NOMO-1 treated with DMSO at 0.1 percent for 48 hours (cell line): Measurements from ENCODE around the gene SCN1B.

ENCODE experiments used
- DNase-seq: peaks from one replicate; lab custom pipeline; 2025; ENCODE audit not compliant: unreplicated experiment; lab: John Stamatoyannopoulos, UW

The SCN1B gene

DNA sequence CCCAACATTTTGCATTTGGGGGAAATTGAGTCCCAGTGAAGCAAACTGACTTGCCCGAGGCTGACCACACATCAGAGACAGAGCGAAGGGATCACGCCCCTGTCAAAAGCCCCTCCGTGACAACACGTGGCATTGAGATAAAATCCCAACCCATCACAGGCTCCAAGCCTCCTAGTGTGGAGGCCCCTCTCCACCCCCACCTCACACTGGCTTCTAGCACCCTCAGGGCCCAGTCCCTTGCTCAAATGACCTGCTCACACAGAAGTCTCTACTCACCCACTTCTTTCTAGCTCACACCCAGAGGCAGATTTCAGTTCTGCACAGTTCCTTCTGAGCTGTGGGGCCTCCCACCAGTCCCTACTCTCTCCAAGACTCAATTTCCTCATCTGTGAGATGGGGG is 21.5 kb downstream of the SCN1B start:
- no peak for DNase-seq

DNA sequence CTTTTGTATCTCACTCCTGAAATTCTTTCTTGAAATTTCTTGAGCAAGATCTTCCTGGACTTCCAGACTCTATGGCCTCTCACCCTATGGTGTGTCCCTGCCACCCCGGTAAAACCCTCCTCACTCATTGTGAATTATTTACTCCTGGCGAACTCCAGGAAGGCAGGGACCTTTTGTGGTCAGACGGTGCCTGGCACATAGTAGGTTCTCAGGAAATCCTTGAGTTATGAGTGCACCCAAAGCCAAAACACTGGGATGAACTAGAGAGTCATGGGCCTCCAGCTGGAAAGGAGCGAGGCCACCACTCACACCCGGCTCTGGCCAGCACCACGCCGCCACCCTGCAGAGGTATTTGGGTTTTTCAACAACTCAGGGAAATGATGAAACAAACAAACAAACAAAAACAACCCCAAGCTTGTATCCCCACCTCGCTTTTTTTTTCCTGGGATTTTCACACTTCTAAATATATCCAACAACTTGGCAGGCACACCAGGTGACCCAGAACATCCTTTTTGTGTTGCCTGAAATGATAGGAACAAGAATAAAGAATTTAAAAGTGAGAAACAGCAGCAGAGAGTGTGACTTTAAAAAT is 22.4 kb downstream of the SCN1B start:
- DNase-seq, result no peak

DNA sequence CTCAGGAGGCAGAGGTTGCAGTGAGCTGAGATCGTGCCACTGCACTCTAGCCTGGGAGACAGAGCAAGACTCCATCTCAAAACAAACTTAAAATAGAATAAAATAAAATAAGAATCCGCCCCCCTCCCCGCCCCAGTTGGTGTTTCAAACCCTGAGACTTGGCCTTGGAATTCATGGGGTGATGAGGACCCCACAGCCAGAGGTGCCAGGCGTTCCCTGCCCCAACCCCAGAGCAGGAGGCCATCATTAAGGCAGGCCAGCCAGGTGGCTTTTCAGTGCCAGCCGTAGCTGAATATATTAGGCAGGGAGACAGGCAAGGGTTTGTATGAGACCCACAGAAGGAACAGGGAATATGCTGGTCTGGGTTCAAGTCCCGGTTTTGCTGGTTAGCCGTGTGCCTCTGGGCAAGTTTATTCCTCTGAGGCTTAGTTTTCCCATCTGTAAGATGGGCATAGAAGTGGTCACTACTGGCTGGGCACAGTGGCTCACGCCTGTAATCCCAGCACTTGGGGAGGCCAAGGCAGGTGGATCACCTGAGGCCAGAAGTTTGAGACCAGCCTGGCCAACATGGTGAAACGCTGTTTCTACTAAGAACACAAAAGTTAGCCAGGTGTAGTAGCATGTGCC is 23.5 kb downstream of the SCN1B start:
- DNase-seq, result no peak

DNA sequence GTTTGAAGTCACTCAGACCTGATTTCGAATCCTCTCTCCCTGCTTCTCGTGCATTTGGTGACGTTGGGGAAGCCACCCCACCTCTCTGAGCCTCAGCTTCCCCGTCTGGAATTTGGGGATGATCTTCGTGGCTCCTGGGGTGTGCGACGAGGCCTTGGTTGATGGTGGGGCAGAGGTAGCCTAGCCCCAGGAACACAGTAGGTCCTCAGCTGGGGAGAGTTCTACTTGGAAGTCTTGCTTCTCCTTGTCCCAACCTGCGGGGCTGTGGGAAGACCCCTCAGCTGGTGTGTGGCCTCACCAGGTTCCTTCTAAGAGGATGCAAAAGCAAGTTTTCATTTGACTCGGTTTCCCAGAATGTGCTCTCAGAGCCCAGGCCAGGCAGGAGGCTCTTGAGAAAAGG is 24.4 kb downstream of the SCN1B start:
- DNase-seq, result no peak

DNA sequence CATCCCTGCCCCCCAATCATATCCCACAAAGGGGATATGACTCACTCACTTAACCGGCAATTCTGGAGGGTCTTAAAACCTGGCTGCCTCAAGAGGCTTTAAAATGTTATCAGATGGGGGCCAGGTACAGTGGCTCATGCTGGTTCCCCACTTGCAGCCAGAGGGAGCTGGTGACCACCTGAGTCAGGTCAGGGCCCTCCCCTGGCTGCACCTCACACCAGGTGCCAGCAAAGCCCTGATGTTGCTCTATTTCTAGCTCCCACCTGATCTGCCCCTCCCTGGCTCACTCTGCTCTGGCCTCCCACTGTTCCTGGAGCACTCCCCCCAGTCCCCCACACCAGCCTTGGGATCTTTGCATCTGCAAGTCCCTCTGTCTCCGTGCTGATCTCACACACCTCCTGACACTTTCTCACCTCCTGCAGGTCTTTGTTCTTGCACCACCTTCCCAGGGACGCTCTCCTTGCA is 25.5 kb downstream of the SCN1B start:
- DNase-seq, result no peak

DNA sequence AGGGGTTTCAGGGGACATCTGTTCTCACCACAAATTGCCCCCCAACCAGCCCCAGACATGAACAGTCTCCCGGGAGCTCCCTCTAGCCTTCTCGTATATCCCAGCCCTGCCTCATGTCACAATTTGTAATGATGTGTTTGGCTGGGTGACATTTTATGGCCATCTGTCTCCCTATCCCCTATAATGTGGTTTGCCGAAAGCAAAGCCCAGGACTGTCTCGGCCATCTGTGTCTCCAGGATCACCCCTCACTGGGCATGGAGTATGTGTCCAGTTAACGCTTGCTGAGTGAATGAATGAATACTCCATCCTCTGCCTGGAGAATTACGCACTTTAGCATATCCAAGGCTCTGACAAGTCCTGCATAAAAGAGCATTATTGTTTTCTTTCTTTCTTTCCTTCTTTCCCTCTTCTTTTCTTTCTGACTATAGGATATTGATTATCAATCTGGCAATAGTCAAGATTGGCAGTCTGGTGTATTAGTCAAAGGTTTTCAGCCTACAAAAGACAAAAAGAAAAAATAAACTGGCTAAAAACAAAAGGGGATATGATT is 26.3 kb downstream of the SCN1B start:
- no peak for DNase-seq

DNA sequence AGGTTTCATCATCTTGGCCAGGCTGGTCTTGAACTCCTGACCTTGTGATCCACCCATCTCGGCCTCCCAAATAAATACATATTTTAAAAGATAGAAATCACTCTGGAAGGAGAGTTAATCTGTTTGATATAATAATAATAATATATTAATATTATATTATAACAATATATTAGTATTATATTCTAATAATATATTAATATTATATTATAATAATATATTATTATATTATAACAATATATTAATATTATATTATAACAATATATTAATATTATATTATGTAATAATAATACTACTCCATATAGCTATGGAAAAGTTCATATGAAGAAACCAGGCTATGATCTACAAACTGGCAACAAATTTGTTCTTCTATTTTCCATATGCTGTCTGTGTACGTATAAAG is 28.1 kb downstream of the SCN1B start:
- no peak for DNase-seq

DNA sequence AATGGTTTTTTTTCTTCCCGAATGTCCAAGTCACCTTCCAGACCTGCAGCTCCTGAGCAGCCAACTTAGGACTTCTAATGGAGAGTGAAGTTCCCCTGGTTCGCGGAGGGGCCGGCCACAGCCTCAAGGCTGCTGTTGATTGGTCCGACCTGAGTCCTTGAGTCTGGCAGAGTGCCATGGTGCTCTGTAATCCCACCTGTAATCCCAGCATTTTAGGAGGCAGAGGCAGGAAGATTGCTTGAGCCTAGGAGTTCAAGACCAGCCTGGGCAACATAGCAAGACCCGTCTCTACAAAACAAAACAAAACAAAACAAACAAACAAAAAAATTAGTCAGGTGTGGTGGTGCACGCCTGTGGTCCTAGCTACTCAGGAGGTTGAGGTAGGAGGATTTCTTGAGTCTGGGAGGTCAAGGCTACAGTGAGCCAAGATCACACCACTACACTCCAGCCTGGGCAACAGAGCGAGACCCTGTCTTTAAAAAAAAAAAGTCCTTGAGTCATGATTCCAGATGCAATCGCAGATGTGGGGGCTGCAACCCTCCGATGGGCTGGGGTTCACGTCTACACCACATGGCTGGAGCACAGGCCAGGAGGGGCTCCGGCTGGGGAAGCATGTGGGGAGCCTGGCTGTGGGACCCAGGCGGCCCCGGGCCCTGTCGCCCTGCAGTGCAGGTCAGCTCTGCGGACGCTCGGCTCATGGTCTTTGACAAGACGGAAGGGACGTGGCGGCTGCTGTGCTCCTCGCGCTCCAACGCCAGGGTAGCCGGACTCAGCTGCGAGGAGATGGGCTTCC is 28.9 kb downstream of the SCN1B start:
- no peak for DNase-seq

DNA sequence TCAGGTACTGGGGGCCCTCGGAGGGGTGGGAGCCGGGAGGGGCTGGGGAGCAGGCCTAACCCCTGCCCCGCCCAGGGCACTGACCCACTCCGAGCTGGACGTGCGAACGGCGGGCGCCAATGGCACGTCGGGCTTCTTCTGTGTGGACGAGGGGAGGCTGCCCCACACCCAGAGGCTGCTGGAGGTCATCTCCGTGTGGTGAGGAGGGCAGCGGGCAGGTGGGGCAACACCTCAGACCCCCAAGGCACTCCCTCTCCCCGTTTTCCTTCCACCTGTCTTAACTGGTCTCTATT is 29.5 kb downstream of the SCN1B start:
- DNase-seq, result no peak

DNA sequence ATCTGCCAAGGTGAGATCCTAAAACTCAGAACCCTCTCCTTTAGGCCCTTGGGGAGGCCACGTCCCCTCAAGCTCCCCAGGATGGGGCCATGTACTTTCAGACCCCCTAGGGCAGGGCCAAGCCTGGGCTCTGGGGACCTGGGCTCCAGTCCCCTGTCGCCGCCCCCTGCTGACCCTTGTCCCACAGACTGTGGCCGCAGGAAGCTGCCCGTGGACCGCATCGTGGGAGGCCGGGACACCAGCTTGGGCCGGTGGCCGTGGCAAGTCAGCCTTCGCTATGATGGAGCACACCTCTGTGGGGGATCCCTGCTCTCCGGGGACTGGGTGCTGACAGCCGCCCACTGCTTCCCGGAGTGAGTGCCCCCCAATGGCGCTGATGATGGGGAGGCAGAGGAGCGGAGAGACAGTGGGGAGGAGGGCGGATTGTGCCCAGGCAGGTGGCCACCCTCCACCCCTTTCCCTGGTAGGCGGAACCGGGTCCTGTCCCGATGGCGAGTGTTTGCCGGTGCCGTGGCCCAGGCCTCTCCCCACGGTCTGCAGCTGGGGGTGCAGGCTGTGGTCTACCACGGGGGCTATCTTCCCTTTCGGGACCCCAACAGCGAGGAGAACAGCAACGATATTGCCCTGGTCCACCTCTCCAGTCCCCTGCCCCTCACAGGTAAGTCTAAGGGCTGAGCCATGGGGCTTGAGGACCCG is 30.0 kb downstream of the SCN1B start:
- no peak for DNase-seq

DNA sequence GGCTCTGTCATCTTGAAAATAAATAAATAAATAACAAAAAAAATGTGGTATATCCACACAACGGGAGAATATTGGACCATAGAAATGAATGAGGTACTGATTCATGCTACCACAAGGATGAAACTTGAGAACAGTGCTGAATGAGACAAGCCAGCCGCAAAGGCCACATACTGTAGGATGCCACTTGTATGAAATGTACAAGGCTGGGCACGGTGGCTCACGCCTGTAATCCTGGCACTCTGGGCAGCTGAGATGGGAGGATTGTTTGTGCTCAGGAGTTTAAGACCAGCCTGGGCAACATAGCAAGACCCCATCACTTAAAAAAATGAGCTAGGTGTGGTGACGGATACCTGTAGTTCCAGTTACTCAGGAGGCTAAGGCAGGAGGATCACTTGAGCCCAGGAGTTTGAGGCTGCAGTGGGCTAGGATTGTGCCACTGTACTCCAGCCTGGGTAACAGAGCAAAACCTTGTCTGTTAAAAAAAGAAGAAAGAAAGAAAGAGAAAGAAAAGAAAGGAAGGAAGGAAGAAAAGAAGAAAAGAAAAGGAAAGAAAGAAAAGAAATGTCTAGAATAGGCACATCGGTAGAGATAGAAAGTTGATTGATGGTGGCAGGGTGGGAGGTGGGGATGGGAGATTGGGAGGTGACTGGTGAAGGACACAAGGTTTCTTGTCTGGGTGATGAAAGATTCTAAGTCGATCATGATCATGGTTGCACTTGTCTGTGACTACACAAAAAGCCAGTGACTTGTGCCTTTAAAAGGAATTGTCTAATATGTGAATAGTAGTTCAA is 31.5 kb downstream of the SCN1B start:
- DNase-seq, result no peak

DNA sequence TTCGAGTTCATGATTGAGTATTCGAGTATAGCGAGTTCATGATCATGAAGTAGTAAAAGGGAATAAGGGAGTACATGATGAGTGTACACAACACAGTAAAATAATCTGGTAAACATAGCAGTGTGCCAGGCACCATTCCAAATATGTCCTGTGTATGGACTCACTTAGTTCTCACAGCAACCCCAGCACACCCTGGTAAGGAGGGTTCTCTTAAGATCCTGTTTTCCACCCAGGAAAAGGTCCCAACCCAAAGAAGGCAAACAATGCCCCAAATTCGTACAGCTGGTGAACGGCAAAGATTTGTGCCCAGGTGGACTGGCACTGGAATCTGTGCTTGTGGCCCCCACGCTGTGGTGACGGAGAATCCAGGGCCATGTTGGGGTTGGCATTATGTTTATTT is 32.7 kb downstream of the SCN1B start:
- DNase-seq, result no peak

DNA sequence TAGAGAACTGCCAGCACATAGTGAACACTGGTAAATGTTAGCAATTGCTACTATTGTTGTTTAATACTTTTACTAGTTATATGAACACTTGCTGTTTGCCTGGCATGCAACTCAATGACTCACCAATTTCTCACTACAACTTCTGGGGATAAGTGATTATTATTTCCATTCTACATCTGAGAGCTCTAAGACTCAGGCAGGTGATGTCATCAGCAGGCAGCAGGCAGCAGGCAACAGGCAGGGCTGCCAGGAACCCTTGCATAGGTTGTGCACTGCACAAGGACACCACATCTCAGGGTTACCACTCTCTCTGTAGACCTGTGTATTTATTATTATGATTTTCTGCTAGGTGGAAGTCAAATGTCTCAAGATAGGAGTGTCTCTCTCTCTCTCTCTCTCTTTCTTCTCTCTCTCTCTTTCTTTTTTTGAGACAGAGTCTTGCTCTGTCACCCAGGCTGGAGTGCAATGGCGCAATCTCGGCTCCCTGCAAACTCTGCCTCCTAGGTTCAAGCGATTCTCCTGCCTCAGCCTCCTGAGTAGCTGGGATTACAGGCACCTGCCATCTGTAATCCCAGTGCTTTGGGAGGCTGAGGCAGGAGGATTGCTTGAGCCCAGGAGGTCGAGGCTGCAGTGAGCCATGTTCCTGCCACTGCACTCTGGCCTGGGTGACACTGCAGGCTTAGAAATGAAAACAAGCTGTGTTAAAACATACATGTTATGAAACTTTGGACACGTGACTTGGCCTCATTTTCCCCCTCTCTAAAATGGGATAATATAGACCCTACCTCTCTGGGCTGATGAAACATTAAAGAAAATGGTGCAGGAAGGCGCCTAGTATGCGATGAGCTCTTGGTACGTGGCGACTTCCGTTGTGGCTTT is 33.9 kb downstream of the SCN1B start:
- peak; percentile 2 for DNase-seq

DNA sequence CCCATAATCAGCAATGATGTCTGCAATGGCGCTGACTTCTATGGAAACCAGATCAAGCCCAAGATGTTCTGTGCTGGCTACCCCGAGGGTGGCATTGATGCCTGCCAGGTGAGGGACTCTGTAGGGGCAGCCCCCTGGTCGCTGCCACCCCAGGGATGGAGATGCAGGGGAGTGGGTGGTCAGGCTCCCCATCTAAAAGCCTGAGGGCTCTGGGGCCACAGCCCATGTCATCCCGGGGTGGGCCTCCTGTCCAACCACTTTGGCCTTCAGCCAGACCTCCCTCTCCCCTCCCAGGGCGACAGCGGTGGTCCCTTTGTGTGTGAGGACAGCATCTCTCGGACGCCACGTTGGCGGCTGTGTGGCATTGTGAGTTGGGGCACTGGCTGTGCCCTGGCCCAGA is 35.3 kb downstream of the SCN1B start:
- DNase-seq, result no peak

DNA sequence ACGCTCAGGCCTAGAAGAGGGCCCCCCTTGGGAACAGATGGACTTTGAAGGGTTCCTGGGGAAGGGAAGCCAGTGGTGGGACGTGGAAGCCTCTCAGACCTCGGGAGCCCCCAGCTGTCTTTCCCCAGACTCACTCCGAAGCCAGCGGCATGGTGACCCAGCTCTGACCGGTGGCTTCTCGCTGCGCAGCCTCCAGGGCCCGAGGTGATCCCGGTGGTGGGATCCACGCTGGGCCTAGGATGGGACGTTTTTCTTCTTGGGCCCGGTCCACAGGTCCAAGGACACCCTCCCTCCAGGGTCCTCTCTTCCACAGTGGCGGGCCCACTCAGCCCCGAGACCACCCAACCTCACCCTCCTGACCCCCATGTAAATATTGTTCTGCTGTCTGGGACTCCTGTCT is 35.9 kb downstream of the SCN1B start:
- no peak for DNase-seq

DNA sequence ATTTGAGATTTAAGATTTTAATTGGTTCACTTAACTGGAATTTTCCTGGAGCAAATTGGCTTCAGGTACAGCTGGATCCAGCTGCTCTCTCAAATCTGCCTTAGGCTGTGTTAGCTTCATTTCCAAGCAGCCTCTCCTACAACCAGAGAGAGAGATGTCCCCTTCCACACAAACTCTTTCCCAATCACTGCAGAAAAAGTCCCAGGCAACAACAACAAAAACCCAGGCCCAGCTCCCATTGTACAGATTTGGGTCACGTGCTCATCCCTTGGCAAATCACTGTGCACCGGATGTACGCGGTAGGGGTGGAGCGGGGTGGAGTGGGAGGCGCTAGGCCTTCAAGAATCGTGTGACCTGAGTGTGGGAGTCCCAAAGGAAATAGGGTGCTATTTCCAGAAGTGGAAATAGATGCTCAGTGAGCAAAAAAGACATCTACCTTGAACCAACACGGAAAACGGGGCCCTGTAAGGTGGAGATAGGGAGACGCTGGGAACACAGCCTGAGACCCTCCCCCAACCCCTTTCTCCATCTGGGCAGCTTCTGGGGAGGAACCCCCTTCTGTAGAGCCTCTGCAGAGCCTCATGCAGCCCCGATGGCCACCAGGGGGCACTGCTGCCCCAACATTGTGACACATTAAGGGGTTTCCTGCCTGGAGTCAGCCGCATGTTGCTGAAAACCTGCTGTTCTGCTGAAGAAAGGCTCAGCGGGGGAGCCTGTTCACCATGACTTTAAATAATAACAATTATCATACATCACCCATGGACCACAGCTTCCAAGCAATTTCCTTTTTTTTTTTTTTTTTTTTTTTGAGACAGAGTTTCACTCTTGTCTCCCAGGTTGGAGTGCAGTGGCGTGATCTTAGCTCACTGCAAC is 36.7 kb downstream of the SCN1B start:
- peak; percentile 70 for DNase-seq

DNA sequence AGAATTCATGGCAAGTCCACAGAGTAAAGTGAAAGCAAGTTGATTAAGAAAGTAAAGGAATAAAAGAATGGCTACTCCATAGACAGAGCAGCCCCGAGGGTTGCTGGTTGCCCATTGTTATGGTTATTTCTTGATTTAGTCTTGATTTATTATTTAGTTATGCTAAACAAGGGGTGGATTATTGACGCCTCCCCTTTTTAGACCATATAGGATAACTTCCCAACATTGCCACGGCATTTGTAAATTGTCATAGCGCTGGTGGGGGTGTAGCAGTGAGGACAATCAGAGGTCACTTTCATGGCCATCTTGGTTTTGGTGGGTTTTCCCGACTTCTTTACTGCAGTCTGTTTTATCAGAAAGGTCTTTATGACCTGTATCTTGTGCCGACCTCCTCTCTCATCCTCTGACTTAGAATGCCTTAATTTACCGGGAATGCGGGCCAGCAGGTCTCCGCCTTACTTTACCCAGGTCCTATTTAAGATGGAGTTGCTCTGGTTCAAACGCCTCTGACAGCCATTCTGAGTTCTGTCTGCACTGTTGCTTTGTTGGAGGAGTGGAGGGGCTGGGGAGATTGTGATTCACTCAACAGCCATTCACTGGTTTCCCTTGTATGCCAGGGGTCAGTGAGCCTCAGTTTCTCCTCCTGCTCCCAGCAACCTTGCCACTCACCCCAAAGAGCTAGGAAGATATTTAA is 38.8 kb downstream of the SCN1B start:
- DNase-seq, result no peak

DNA sequence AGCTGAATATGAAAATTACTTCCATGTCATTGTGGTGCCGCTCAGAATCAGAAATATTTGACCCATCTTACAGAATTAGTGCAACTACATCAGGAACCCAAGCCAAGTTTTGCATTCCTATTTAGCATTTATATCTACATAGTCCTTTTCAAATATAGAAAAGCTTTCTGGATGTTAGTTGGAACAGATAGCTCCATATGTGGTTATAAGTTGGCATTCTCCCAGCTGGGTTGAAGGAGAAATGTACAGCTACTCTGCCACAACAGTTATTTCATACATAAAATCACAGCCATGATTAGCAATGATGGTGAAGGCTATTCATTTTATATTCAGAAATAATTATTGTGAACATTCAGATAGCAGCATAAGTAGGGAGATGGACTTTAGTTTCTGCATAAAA is 39.4 kb downstream of the SCN1B start:
- DNase-seq, result no peak
